ENCODE data around the gene SCAI. TPM values are rescaled to one million over a fixed set of nuclear protein-coding genes. Genes with fewer than 3 reads are reported as not detected.

The SCAI gene
- total and polyA plus RNA-seq, 9 of the 15 experiments (the other 6 are each of a cell fraction or from before 2014, with no cell fraction given): 0.70 to 12.4 (median 4.2) TPM

GRCh38 chr9:124940894-124941678, 202.2 kb downstream of the SCAI start, which contains the start of gene GOLGA1 (continued):
- TF ChIP-seq MNT (conservative IDR thresholded peaks at IDR 0.05): peak; percentile 79 to 93
- no peak for TF ChIP-seq CUX1 (CRISPR knock-in tag; IDR thresholded peaks at IDR 0.05)
- TF ChIP-seq SP1 (CRISPR knock-in tag; IDR thresholded peaks at IDR 0.05): peak; percentile 84
- TF ChIP-seq SRSF1 (IDR thresholded peaks at IDR 0.05; ENCODE audit: low read depth, low read length): no peak
- TF ChIP-seq NKRF (IDR thresholded peaks at IDR 0.05; ENCODE audit: borderline replicate concordance): no peak
- TF ChIP-seq ATF6 (CRISPR knock-in tag; IDR thresholded peaks at IDR 0.05): no peak
- no peak for TF ChIP-seq KAT7 (CRISPR knock-in tag; IDR thresholded peaks at IDR 0.05; ENCODE audit: borderline replicate concordance)
- no peak for TF ChIP-seq FOXM1 (IDR thresholded peaks at IDR 0.05; ENCODE audit: low read depth)
- TF ChIP-seq FOXM1 (CRISPR knock-in tag; IDR thresholded peaks at IDR 0.05; ENCODE audit: low read depth): peak; percentile 83; the same call in 1 of the 2 replicates
- peak; percentile 49; the same call in 1 of the 2 replicates for TF ChIP-seq MEF2A (IDR thresholded peaks at IDR 0.05; ENCODE audit: control insufficient read depth, low read depth, low read length)
- TF ChIP-seq NEUROD1 (IDR thresholded peaks at IDR 0.05; ENCODE audit: borderline replicate concordance, low read depth, low read length, partially characterized antibody): peak; percentile 40
- TF ChIP-seq RFX7 (CRISPR knock-in tag; IDR thresholded peaks at IDR 0.05): no peak
- peak; percentile 30 to 41; a peak in 1 of 4 replicates for TF ChIP-seq TEAD1 (CRISPR knock-in tag; IDR thresholded peaks at IDR 0.05)
- no peak for TF ChIP-seq MLX (CRISPR knock-in tag; conservative IDR thresholded peaks at IDR 0.05)

All from K562 (cell line).